HAP-1 (cell line): ENCODE data around the gene ARL6IP5.

Experiments used
- DNase-seq, 2 experiments: peaks; one replicate each; pipeline ENCODE4 v3.0.0-alpha.2; 2016 to 2020; ENCODE audit warnings: low spot score in 2 of 2
- H3K27me3 ChIP-seq: fragments of 250-450 bp; sonication (Bioruptor Pico); 2 replicates; pipeline ENCODE4 v1.5.1; 2020; ENCODE audit warnings: low read depth, mild to moderate bottlenecking, moderate library complexity
- H3K36me3 ChIP-seq: fragments of 250-450 bp; sonication (Bioruptor Pico); replicated peaks from 2 replicates; pipeline ENCODE4 v1.5.1; 2020; ENCODE audit warnings: mild to moderate bottlenecking
- H3K4me1 ChIP-seq: fragments of 250-450 bp; sonication (Bioruptor Pico); 2 replicates; pipeline ENCODE4 v1.5.1; 2020; ENCODE audit warnings: mild to moderate bottlenecking
- H3K4me3 ChIP-seq: fragments of 250-450 bp; sonication (Bioruptor Pico); 2 replicates; pipeline ENCODE4 v1.5.1; 2020; ENCODE audit warnings: mild to moderate bottlenecking, moderate library complexity
- H3K9me3 ChIP-seq: fragments of 250-450 bp; sonication (Bioruptor Pico); 2 replicates; pipeline ENCODE4 v1.5.1; 2020; ENCODE audit warnings: mild to moderate bottlenecking, moderate library complexity
- in situ Hi-C: fragments of 300-500 bp; cut with MboI; formaldehyde crosslinking; loops from 3 replicates; pipeline ENCODE4 v1.14.3; 2020; ENCODE audit warnings: low sequenced_read_pairs, inconsistent platforms, mixed read lengths

The ARL6IP5 gene

GRCh38 chr3:69115731-69116130 lies 31.0 kb downstream of the ARL6IP5 start:
- 0 out of 2 replicates have a peak, but pooled peaks cover 3% of the 10 kb centered on the region for H3K27me3 ChIP-seq
- H3K9me3 ChIP-seq = no peaks in the 10 kb centered on the region
- no peaks in the 10 kb centered on the region for H3K36me3 ChIP-seq
- H3K4me3 ChIP-seq = no peak overlapping the region
- no peaks in the 10 kb centered on the region for H3K4me1 ChIP-seq
- in situ Hi-C loops = no loop called here
- DNase-seq = no peak

- DNase-seq = no peak
- Histone ChIP-seq H3K36me3 (no peaks in the 10 kb centered on the region), H3K9me3 (no peaks in the 10 kb centered on the region), H3K4me3 (no peak overlapping the region), H3K27me3 (0 out of 2 replicates have a peak, but pooled peaks cover 3% of the 10 kb centered on the region), H3K4me1 (no peaks in the 10 kb centered on the region)
- in situ Hi-C loops = no loop called here
Measured at GRCh38 chr3:69116162-69116561, 31.4 kb downstream of the ARL6IP5 start.

- Histone ChIP-seq H3K9me3 (no peaks in the 10 kb centered on the region), H3K4me1 (no peaks in the 10 kb centered on the region), H3K36me3 (no peaks in the 10 kb centered on the region), H3K4me3 (no peak overlapping the region), H3K27me3 (0 out of 2 replicates have a peak, but pooled peaks cover 3% of the 10 kb centered on the region)
- in situ Hi-C loops = no loop called here
- no peak for DNase-seq
Measured at GRCh38 chr3:69116897-69117296, 32.2 kb downstream of the ARL6IP5 start.

GRCh38 chr3:69118555-69118954 lies 33.8 kb downstream of the ARL6IP5 start:
- in situ Hi-C loops = no loop called here
- H3K4me1 ChIP-seq = no peaks in the 10 kb centered on the region
- H3K9me3 ChIP-seq = no peaks in the 10 kb centered on the region
- DNase-seq = no peak
- 0 out of 2 replicates have a peak, but pooled peaks cover 3% of the 10 kb centered on the region for H3K27me3 ChIP-seq
- H3K36me3 ChIP-seq = no peaks in the 10 kb centered on the region
- H3K4me3 ChIP-seq = no peak overlapping the region

- DNase-seq = no peak
- in situ Hi-C loops = no loop called here
- Histone ChIP-seq H3K27me3 (0 out of 2 replicates have a peak, but pooled peaks cover 3% of the 10 kb centered on the region), H3K9me3 (no peaks in the 10 kb centered on the region), H3K4me3 (no peak overlapping the region), H3K4me1 (no peaks in the 10 kb centered on the region), H3K36me3 (no peaks in the 10 kb centered on the region)
Measured at GRCh38 chr3:69119138-69119537, 34.4 kb downstream of the ARL6IP5 start.

GRCh38 chr3:69119681-69120080 lies 34.9 kb downstream of the ARL6IP5 start:
- DNase-seq = no peak
- in situ Hi-C loops = no loop called here
- H3K27me3 ChIP-seq = 0 out of 2 replicates have a peak, but pooled peaks cover 3% of the 10 kb centered on the region
- H3K4me1 ChIP-seq = no peaks in the 10 kb centered on the region
- no peak overlapping the region for H3K4me3 ChIP-seq
- no peaks in the 10 kb centered on the region for H3K36me3 ChIP-seq
- no peaks in the 10 kb centered on the region for H3K9me3 ChIP-seq

GRCh38 chr3:69120879-69121464 lies 36.2 kb downstream of the ARL6IP5 start:
- in situ Hi-C loops = no loop called here
- DNase-seq = peak; percentile 51 to 86

GRCh38 chr3:69121513-69121912 lies 36.8 kb downstream of the ARL6IP5 start:
- Histone ChIP-seq H3K4me3 (no peak overlapping the region), H3K4me1 (peaks cover 11% of the 10 kb centered on the region), H3K36me3 (no peaks in the 10 kb centered on the region), H3K9me3 (no peaks in the 10 kb centered on the region), H3K27me3 (0 out of 2 replicates have a peak, but pooled peaks cover 3% of the 10 kb centered on the region)
- no peak for DNase-seq
- in situ Hi-C loops = no loop called here

More at GRCh38 chr3:69120879-69121464, 36.2 kb downstream of the ARL6IP5 start:
- Histone ChIP-seq H3K4me3 (no peak overlapping the region), H3K27me3 (0 out of 2 replicates have a peak, but pooled peaks cover 3% of the 10 kb centered on the region), H3K4me1 (peaks cover 5% of the 10 kb centered on the region), H3K36me3 (no peaks in the 10 kb centered on the region), H3K9me3 (no peaks in the 10 kb centered on the region)

GRCh38 chr3:69121950-69122349 lies 37.2 kb downstream of the ARL6IP5 start:
- Histone ChIP-seq H3K27me3 (0 out of 2 replicates have a peak, but pooled peaks cover 3% of the 10 kb centered on the region), H3K4me3 (no peak overlapping the region), H3K9me3 (no peaks in the 10 kb centered on the region), H3K4me1 (peaks cover 15% of the 10 kb centered on the region), H3K36me3 (no peaks in the 10 kb centered on the region)
- in situ Hi-C loops = no loop called here
- DNase-seq = no peak

GRCh38 chr3:69122403-69122802 lies 37.7 kb downstream of the ARL6IP5 start, which contains the start of gene LMOD3:
Gene LMOD3, minus strand, starts transcription at chr3:69122595. Its CDS starts 209 bp downstream, at chr3:69122386.
- Histone ChIP-seq H3K4me3 (no peak within 1 kb of the TSS), H3K9me3 (no peaks in the 10 kb centered on the region), H3K4me1 (peaks cover 18% of the 10 kb centered on the region), H3K27me3 (0 out of 2 replicates have a peak, but pooled peaks cover 3% of the 10 kb centered on the region), H3K36me3 (no peaks in the 10 kb centered on the region)
- in situ Hi-C loops = no loop called here
- DNase-seq = no peak

- in situ Hi-C loops = no loop called here
- H3K36me3 ChIP-seq = no peaks in the 10 kb centered on the region
- H3K27me3 ChIP-seq = no peaks in the 10 kb centered on the region
- H3K4me1 ChIP-seq = peaks cover 18% of the 10 kb centered on the region
- H3K9me3 ChIP-seq = no peaks in the 10 kb centered on the region
- no peak overlapping the region for H3K4me3 ChIP-seq
- peak in 1 of 2 experiments; percentile 49 for DNase-seq
Measured at GRCh38 chr3:69126216-69126615, 41.5 kb downstream of the ARL6IP5 start.

- Histone ChIP-seq H3K4me1 (peaks cover 18% of the 10 kb centered on the region), H3K36me3 (no peaks in the 10 kb centered on the region), H3K27me3 (no peaks in the 10 kb centered on the region), H3K9me3 (no peaks in the 10 kb centered on the region), H3K4me3 (no peak overlapping the region)
- DNase-seq = no peak
- in situ Hi-C loops = no loop called here
Measured at GRCh38 chr3:69126999-69127398, 42.3 kb downstream of the ARL6IP5 start.

- no peaks in the 10 kb centered on the region for H3K36me3 ChIP-seq
- H3K4me1 ChIP-seq = peaks cover 18% of the 10 kb centered on the region
- DNase-seq = no peak
- no peaks in the 10 kb centered on the region for H3K27me3 ChIP-seq
- in situ Hi-C loops = no loop called here
- H3K9me3 ChIP-seq = no peaks in the 10 kb centered on the region; the same call in 1 of the 2 replicates
- no peak overlapping the region for H3K4me3 ChIP-seq
Measured at GRCh38 chr3:69128509-69128908, 43.8 kb downstream of the ARL6IP5 start.

- no peak for DNase-seq
- in situ Hi-C loops = no loop called here
- Histone ChIP-seq H3K36me3 (no peaks in the 10 kb centered on the region), H3K27me3 (no peaks in the 10 kb centered on the region), H3K4me1 (peaks cover 18% of the 10 kb centered on the region), H3K9me3 (no peaks in the 10 kb centered on the region; the same call in 1 of the 2 replicates), H3K4me3 (no peak overlapping the region)
Measured at GRCh38 chr3:69129531-69129930, 44.8 kb downstream of the ARL6IP5 start.
